Measurements from ENCODE around the gene MCC.

Gene MCC

GRCh38 chr5:113218200-113218599 is 270.1 kb downstream of the MCC start:
- no peak for DNase-seq

DNA sequence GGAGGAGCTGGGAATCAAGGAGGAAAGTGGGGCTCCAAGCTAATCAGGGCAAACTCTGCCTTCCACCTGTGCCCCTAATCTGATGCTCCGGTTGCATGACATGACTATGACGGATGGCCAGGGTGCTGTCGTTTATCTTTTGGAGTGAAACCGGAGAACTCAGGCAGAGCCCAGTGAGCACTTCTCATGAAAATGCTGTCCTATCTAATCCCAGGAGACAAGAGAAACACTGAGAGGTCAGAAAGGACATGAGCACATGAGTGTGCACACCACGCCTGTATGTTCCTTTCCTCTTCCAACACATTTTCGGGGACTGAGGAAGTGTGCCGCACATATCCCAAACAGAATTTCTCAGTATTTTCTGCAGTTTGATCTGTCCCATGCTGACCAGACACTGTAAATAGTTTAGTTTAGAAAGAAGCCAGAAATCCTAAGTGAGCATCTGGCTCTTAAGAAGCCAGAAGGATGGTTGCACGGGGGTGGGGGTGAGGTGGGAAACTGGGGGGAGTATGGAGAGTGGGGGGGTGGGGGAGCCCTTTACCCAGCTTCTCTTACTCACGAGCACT is 270.6 kb downstream of the MCC start:
- DNase-seq, result no peak

- DNase-seq, result no peak
Observed at GRCh38 chr5:113216545-113216944, 271.7 kb downstream of the MCC start.

GRCh38 chr5:113215401-113216060 is 272.7 kb downstream of the MCC start:
- DNase-seq, result no peak

DNA sequence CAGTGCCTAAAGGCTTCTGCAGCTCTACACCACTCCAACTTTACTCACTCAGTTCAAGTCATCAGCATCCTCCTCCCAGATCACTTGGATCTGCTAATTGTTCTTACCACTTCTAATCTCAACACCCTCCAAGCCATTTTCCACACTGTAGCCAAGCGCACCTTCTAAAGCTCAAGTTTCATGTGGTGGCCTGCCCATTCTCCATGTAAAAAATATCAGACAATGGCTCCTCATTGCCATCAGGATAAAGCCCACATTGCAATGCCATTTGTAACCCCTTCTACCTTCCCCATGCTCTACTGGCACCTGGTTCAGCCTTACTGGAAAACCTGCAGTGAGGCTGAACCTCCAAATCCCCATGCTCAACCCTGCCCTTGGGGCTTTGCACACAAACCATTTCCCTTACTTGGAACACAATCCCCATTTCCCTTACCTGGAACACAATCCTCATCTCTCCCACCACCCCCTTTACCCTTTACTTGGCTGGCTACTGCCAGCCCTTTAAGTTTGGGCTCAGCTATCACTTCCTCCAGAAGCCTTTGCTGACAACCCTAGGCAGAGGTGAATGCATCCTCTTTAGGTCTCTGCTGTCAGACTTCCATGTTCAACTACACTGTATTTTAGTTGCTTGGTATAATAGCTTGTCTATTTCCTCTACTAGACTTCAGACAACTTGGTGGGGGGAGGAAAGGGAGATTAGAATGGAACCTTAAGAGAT is 273.5 kb downstream of the MCC start:
- no peak for DNase-seq

DNA sequence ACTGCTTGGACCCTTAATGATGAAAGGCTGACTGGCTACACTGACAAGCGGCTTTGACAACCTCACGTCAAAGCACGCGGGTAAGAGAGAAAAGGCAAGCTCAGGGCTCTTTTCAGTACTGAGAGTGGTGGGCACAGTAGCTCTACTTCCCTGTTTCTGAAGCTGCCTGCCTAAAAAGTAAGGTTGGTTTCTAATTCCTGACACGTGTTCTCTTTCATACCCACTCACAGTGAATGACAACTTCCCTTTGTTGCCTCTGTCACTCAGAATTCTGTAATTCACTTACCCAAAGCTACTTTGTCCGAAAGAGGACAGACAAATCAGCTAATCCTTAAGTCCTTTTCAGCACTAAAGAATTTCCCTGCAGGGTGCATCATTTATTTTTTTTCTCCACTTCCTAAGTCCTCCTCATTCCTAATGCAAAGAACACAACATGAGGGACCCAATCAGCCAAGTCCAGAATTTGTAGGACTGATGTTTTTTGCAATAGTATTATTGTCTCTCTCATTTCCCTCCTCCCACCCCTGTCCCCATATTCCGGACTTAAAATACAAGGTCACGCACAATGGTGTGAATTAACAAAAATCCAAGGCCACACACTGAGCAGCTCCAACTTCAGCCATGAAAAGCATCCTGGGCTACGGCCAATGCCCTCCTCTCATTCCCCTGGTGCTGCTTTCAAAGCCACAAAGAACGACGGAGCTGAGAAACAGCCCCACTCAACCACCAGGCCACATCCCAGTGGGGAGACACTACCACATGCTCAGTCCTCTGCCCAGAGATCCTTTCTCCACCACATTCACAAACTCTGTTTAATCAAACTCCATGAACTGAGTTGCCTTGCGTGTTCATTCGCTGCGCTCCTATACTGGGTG is 274.5 kb downstream of the MCC start:
- DNase-seq, result no peak

DNA sequence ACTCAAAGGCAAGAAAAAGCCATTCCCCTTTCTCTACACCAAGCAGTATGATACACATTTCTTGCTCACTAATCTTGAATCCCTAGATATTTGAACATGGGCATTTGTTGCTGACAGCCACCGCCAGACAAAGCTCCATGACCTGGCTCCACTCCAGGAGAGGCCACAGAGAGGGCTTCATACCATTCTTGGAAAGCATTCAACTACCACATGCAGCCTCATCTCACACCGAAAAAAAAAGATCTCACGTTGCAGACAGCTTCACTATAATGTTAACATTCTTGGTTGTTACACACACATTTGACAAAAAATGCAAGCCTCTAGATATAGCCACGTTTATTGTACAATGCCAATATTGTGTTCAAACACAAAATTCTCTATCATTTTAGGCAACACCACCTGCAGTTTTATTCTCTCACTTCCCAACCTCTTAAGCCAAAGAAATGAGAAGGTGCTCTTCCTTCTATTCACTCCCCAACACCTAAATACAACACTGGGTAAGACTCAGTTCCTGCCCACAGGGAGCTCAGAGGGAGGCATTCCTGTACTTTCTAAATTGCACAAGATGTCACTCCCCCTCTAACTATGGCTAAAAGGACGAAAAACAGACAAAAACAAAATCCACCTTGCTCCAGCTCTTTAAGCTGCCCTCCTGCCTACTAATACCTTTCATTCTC is 275.9 kb downstream of the MCC start:
- DNase-seq, result no peak

GRCh38 chr5:113209498-113209897 is 278.8 kb downstream of the MCC start:
- DNase-seq, result no peak

- DNase-seq, result no peak
Observed at GRCh38 chr5:113205807-113206206, 282.4 kb downstream of the MCC start.

- DNase-seq, result no peak
Observed at GRCh38 chr5:113205323-113205722, 282.9 kb downstream of the MCC start.

DNA sequence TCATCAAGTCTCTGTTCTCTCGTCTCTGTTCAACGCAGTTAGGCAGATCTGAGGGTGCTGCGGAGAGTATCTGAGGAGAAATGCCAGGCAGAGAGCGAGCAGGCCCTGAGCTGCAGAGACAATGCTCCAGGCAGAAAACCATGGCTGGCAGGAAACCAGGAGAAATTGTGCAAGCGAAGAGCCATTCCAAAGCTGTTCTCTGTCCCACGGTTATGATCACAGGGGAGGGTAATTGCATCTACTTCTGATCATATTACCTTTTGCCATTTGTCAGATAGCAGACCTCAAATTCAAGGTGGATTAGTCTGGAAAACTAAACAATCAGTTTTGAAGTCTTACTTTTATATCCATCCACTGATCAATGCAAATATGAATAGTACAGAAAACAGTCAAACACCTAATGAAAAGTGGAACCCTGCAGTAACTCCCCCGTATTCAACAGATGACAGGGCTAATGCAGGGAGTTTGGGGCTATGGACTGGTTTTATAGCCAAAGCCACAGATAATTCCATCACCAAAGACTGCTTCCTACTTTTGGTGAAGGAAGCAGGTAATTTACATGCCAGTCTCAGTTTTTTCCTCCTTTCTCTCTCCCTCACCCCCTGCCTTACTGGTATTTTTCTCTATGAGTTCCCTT is 283.6 kb downstream of the MCC start:
- no peak for DNase-seq

DNA sequence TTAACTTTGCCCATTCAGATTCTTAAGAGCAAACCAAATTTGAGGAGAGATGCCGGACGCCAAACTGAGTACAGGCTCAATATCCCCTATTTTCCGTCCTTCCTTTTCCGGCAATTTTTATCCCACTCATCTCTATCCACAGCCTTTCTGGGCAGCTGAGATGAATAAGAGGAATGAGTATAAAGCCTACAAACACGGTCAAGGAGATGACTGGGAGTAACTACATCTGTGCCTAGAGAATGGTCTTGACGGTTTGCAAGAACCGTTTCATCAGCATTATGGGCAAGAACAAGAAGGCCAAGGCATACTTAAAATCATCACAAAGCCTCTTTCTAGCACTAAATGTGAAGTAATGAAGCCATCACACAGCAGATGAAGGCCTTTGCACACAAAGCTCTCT is 284.3 kb downstream of the MCC start:
- no peak for DNase-seq

- no peak for DNase-seq
Observed at GRCh38 chr5:113202746-113203716, 285.2 kb downstream of the MCC start.

- no peak for DNase-seq
Observed at GRCh38 chr5:113202287-113202686, 286.0 kb downstream of the MCC start.

- DNase-seq, result no peak
Observed at GRCh38 chr5:113201715-113202114, 286.5 kb downstream of the MCC start.

DNA sequence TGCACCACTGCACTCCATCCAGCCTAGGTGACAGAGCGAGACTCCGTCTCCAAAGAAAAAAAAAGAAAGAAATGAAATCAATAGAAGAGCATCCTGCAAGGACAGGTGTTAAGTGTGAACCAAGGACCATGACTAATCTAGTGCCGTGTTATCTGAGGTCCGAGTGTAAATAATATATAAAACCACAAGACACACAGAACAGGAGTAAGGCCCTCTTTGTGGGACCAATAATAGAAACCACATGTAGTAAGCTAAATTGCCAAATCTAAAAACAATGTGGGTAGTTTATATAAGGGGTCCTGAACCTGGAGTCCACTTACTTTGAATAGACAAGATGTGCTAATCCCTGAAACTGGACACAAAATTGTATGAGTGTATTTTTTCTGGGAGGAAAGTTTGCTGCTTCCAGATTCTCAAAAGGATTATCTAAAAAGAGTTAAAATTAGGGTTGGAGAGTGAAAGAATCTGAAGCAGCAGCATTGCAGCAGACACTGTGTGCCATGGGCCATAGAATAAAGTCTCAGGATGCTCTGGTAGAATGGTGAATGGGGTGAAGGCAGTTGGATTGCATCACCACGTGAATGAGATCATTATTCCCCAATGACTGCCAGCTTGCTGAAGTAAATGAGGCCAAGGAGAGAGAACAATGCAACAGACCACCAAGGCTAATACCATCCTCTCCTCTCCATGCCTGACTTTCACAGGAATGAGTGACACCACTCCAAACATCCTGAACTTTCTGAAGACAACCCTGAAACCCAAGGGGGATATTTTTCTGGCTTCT is 288.9 kb downstream of the MCC start:
- no peak for DNase-seq

DNA sequence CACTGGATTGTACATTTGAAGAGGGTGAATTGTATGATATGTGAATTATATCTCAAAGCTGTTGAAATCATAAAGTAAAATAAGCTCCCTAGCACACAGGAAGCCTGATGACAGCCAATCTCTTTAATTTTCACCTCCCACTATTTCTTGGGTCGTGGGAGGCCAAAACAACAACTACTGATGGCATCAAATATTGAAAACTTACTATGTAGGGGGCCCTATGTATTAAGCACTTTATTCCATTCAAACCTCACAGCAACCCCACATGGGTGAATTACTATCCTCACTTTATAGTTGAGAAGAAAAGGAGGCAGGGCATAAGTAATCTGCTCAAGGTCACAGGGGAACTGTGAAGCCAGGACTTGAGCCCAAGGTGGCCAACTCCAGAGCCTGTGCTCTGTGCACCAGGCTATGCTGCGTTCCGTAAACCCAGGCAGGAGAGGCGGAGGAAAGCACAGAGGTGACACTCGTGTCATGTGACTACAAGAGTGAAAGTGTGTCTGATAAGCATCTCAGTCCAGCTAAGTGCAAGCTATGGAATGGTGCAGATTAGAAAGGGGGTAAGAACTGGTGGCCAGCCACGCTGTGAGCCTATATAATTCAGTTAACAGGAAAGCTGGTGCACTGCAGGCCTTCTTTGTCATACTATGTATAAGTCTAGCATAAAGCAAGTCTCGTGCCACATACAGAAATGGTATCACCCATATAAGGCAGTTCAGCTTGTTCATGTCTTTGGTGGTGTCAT is 290.6 kb downstream of the MCC start:
- DNase-seq, result no peak

DNA sequence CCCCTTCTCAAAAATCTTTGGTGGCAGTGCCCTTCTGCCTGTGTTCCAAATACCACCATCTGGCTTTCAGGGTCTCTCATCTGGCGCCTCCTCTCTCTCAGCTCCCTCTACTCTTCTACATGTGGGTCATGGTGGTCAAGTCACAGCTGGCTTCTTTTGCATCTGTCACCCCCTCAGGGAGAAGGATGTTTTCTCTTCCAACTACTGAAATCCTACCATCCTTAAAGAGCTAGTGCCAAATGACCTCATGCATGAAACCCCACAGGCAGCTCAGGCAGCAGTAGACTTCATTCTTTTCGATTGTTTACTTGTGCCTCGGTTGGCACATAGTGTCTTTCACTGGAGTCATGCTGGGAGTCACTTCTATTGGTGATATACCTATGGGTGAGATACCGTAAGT is 292.5 kb downstream of the MCC start:
- DNase-seq, result no peak

GRCh38 chr5:113195251-113195650 is 293.0 kb downstream of the MCC start:
- no peak for DNase-seq

Measured in T-helper 9 cell (primary cell).